ENCODE measurements around the gene PLCH1. TPM values are rescaled to one million over a fixed set of nuclear protein-coding genes. Genes with fewer than 3 reads are reported as not detected.

PLCH1 gene
- total and polyA plus RNA-seq, 10 of the 15 experiments (the other 5 are each of a cell fraction or from before 2014, with no cell fraction given): 0.03 to 0.22 (median 0.04) TPM; not detected in 5

GRCh38 chr3:155587581-155587980, 157.3 kb downstream of the PLCH1 start:
- ChIA-PET POLR2A (no interaction called here), SMC1A (ENCODE audit: uncharacterized antibody, unreplicated experiment) (interaction anchor here (0.7 kb wide), 1 partner anchor 61 kb away, joined by 3 read pairs; no protein-coding TSS in a partner anchor), CTCF (no interaction called here), RAD21 (ENCODE audit: unreplicated experiment) (no interaction called here)
- FAIRE-seq (no peak), ATAC-seq (no peak), DNase-seq (ENCODE audit: low read depth, low spot score) (no peak)
- Histone ChIP-seq H3K4me2 (ENCODE audit: control insufficient read depth, insufficient read depth) (no peak overlapping the region), H3K9ac (ENCODE audit: control insufficient read depth, insufficient read depth, low read length) (no peak overlapping the region), H3K9me3 (replicated peaks; ENCODE audit: control insufficient read depth, insufficient read depth, low read length) (no peaks in the 10 kb centered on the region), H3K79me2 (ENCODE audit: control insufficient read depth, insufficient read depth, low read length) (no peaks in the 10 kb centered on the region), H3K27me3 (replicated peaks in 1 of 2; ENCODE audit: control insufficient read depth in 2 of 2, insufficient read depth in 2 of 2, low read length in 1 of 2) (no peaks in the 10 kb centered on the region; a peak in 1 of 4 replicates), H3K4me3 (no peak overlapping the region), H3K36me3 (ENCODE audit: control insufficient read depth in 2 of 2, insufficient read depth in 2 of 2, low read length in 1 of 2) (no peaks in the 10 kb centered on the region), H3K4me1 (ENCODE audit: control insufficient read depth, insufficient read depth, low read length) (no peaks in the 10 kb centered on the region), H2AFZ (ENCODE audit: control insufficient read depth, low read depth, low read length) (no peak overlapping the region), H4K20me1 (ENCODE audit: control insufficient read depth, insufficient read depth) (no peaks in the 10 kb centered on the region), H3K27ac (ENCODE audit: control insufficient read depth, insufficient read depth) (no peak overlapping the region)
- no TSS peak for BruUV-seq (replicated peaks)
- TF ChIP-seq RELB (IDR thresholded peaks at IDR 0.05; ENCODE audit: low read depth): no peak
- no peak for TF ChIP-seq CHD4 (IDR thresholded peaks at IDR 0.05)
- no peak for TF ChIP-seq USF1 (IDR thresholded peaks at IDR 0.05; ENCODE audit: borderline replicate concordance, extremely low read length, insufficient read depth, low read depth, low read length)
- TF ChIP-seq ZNF24 (IDR thresholded peaks at IDR 0.05): no peak
- no peak for TF ChIP-seq ZNF384 (IDR thresholded peaks at IDR 0.05; ENCODE audit: borderline replicate concordance, low read depth, low read length)
- no peak for TF ChIP-seq ZNF207 (IDR thresholded peaks at IDR 0.05; ENCODE audit: borderline replicate concordance)
- TF ChIP-seq SPI1 (IDR thresholded peaks at IDR 0.05; ENCODE audit: borderline replicate concordance, insufficient read depth, low read depth, low read length): no peak
- no peak for TF ChIP-seq ZBED1 (IDR thresholded peaks at IDR 0.05; ENCODE audit: borderline replicate concordance)
- TF ChIP-seq FOXM1 (IDR thresholded peaks at IDR 0.05; ENCODE audit: low read depth, low read length): no peak
- no peak for TF ChIP-seq SKIL (IDR thresholded peaks at IDR 0.05; ENCODE audit: low read depth, poor library complexity, severe bottlenecking)
- no peak for TF ChIP-seq NR2F1 (conservative IDR thresholded peaks at IDR 0.05)
- TF ChIP-seq EED (IDR thresholded peaks at IDR 0.05; ENCODE audit: low read depth): no peak
- TF ChIP-seq E2F4 (IDR thresholded peaks at IDR 0.05; ENCODE audit: low read depth, low read length): no peak
- TF ChIP-seq MYB (IDR thresholded peaks at IDR 0.05; ENCODE audit: borderline replicate concordance, low read depth, low read length): no peak
- no peak for TF ChIP-seq RAD21 (IDR thresholded peaks at IDR 0.05; ENCODE audit: insufficient read depth, low read depth, low read length)
- TF ChIP-seq NFXL1 (IDR thresholded peaks at IDR 0.05; ENCODE audit: borderline replicate concordance): no peak
- TF ChIP-seq HSF1 (IDR thresholded peaks at IDR 0.05; ENCODE audit: low read depth, low read length): no peak
- in situ Hi-C loops (cut with MboI): no loop called here
- intact Hi-C loops (cut with micrococcal nuclease; ENCODE audit: unreplicated experiment): no loop called here
- 18% methylated on average over 2 of the region's 2 CpGs for WGBS (ENCODE audit: insufficient coverage, insufficient replicate concordance, low lambda C conversion rate, missing lambda C conversion rate)
